H9 (cell line): ENCODE results near the gene OS9. TPM values are rescaled to one million over a fixed set of nuclear protein-coding genes. Genes with fewer than 3 reads are reported as not detected.

Experiments
- DNase-seq: peaks from one replicate; pipeline ENCODE4 v3.0.0-alpha.2; 2017
- H2AFZ ChIP-seq: one replicate; pipeline ENCODE4 v1.6.1; 2013; ENCODE audit warnings: mild to moderate bottlenecking, low read length, control low read depth, moderate library complexity
- H2AK5ac ChIP-seq: 2 replicates; pipeline ENCODE4 v1.6.1; 2013; ENCODE audit warnings: low read length, control low read depth, mixed read lengths; ENCODE audit not compliant: insufficient read length
- H2BK120ac ChIP-seq: one replicate; pipeline ENCODE4 v1.6.1; 2013; ENCODE audit warnings: low read depth, mild to moderate bottlenecking, low read length, control low read depth, inconsistent platforms; ENCODE audit not compliant: poor library complexity, severe bottlenecking
- H2BK12ac ChIP-seq: 2 replicates; pipeline ENCODE4 v1.6.1; 2013; ENCODE audit warnings: low read length, control low read depth, mixed read lengths, low read depth; ENCODE audit not compliant: insufficient read length
- H2BK15ac ChIP-seq: 2 replicates; pipeline ENCODE4 v1.6.1; 2013; ENCODE audit warnings: low read depth, low read length, control low read depth
- H2BK20ac ChIP-seq: one replicate; pipeline ENCODE4 v1.6.1; 2013; ENCODE audit warnings: low read depth, mild to moderate bottlenecking, low read length, control low read depth, inconsistent platforms; ENCODE audit not compliant: poor library complexity, severe bottlenecking
- H2BK5ac ChIP-seq: 2 replicates; pipeline ENCODE4 v1.6.1; 2013; ENCODE audit warnings: low read length, control low read depth, mixed read lengths; ENCODE audit not compliant: insufficient read length
- H3K14ac ChIP-seq: 2 replicates; pipeline ENCODE4 v1.6.1; 2013; ENCODE audit warnings: low read length, control low read depth; ENCODE audit not compliant: insufficient read depth
- H3K18ac ChIP-seq: 2 replicates; pipeline ENCODE4 v1.6.1; 2013; ENCODE audit warnings: low read depth, mild to moderate bottlenecking, mixed read lengths, low read length, control low read depth; ENCODE audit not compliant: insufficient read length
- H3K23ac ChIP-seq: 2 replicates; pipeline ENCODE4 v1.6.1; 2013; ENCODE audit warnings: low read length, control low read depth, mixed read lengths, low read depth; ENCODE audit not compliant: insufficient read length
- H3K23me2 ChIP-seq: 2 replicates; pipeline ENCODE4 v1.6.1; 2013; ENCODE audit warnings: low read depth, mild to moderate bottlenecking, mixed read lengths, low read length, control low read depth; ENCODE audit not compliant: insufficient read length, poor library complexity, severe bottlenecking
- H3K27ac ChIP-seq: 2 replicates; pipeline ENCODE4 v1.5.1; 2013; ENCODE audit warnings: low read length, control low read depth, mixed read lengths, low read depth; ENCODE audit not compliant: insufficient read length
- H3K27me3 ChIP-seq: 2 replicates; pipeline ENCODE4 v1.6.1; 2013; ENCODE audit warnings: low read length, control low read depth, inconsistent platforms; ENCODE audit not compliant: insufficient read depth
- H3K4ac ChIP-seq: 2 replicates; pipeline ENCODE4 v1.6.1; 2013; ENCODE audit warnings: low read depth, mild to moderate bottlenecking, control low read depth, inconsistent platforms, low read length, moderate library complexity
- H3K4me1 ChIP-seq: 2 replicates; pipeline ENCODE4 v1.6.1; 2013; ENCODE audit warnings: low read length, control low read depth, inconsistent platforms; ENCODE audit not compliant: insufficient read depth
- H3K4me2 ChIP-seq: 2 replicates; pipeline ENCODE4 v1.6.1; 2013; ENCODE audit warnings: low read length, control low read depth, mixed read lengths; ENCODE audit not compliant: insufficient read length, insufficient read depth
- H3K56ac ChIP-seq: 2 replicates; pipeline ENCODE4 v1.6.1; 2013; ENCODE audit warnings: low read depth, mild to moderate bottlenecking, mixed read lengths, low read length, control low read depth; ENCODE audit not compliant: insufficient read length
- H3K79me1 ChIP-seq: 2 replicates; pipeline ENCODE4 v1.6.1; 2013; ENCODE audit warnings: low read depth, mild to moderate bottlenecking, moderate library complexity, low read length, control low read depth, inconsistent platforms; ENCODE audit not compliant: insufficient read depth, poor library complexity, severe bottlenecking
- H3K79me2 ChIP-seq: 2 replicates; pipeline ENCODE4 v1.6.1; 2013; ENCODE audit warnings: low read length, control low read depth, inconsistent platforms; ENCODE audit not compliant: insufficient read depth
- H3K9ac ChIP-seq: 2 replicates; pipeline ENCODE4 v1.6.1; 2013; ENCODE audit warnings: low read length, control low read depth, mixed read lengths; ENCODE audit not compliant: insufficient read length; ENCODE audit errors: extremely low read depth
- H3K9me3 ChIP-seq: one replicate; pipeline ENCODE4 v1.6.1; 2013; ENCODE audit warnings: low read depth, low read length, inconsistent platforms; ENCODE audit not compliant: control insufficient read depth
- H3T11ph ChIP-seq: one replicate; pipeline ENCODE4 v1.6.1; 2013; ENCODE audit warnings: mild to moderate bottlenecking, low read length, control low read depth, inconsistent platforms
- H4K20me1 ChIP-seq: one replicate; pipeline ENCODE4 v1.6.1; 2013; ENCODE audit not compliant: control insufficient read depth, insufficient read length, insufficient read depth
- H4K5ac ChIP-seq: 2 replicates; pipeline ENCODE4 v1.6.1; 2013; ENCODE audit warnings: low read depth, mild to moderate bottlenecking, mixed read lengths, low read length, control low read depth; ENCODE audit not compliant: insufficient read length
- H4K8ac ChIP-seq: replicated peaks from 2 replicates; pipeline ENCODE4 v1.6.1; 2013; ENCODE audit warnings: low read length, control low read depth, mixed read lengths, low read depth; ENCODE audit not compliant: insufficient read length
- H4K91ac ChIP-seq: 2 replicates; pipeline ENCODE4 v1.6.1; 2013; ENCODE audit warnings: low read depth, mild to moderate bottlenecking, moderate library complexity, mixed read lengths, low read length, control low read depth; ENCODE audit not compliant: insufficient read length
- H3K27ac Mint-ChIP-seq, 3 experiments: 2 replicates in 2 of 3; 3 replicates in 1 of 3; pipeline ENCODE4 v1.8.0; 2020 to 2021; ENCODE audit warnings: mixed read lengths in 3 of 3, mild to moderate bottlenecking in 1 of 3, moderate library complexity in 1 of 3
- H3K27me3 Mint-ChIP-seq: 2 replicates; pipeline ENCODE4 v1.8.0; 2021; ENCODE audit warnings: low read depth, mild to moderate bottlenecking, moderate library complexity, mixed read lengths
- H3K36me3 Mint-ChIP-seq, 3 experiments: 2 replicates in 2 of 3; 3 replicates in 1 of 3; pipeline ENCODE4 v1.8.0; 2020 to 2021; ENCODE audit warnings: low read depth in 3 of 3, mixed read lengths in 3 of 3; ENCODE audit not compliant: insufficient read depth in 1 of 3
- H3K4me1 Mint-ChIP-seq, 2 experiments: 2 replicates each; pipeline ENCODE4 v1.8.0; 2020; ENCODE audit warnings: mixed read lengths in 2 of 2
- H3K4me3 Mint-ChIP-seq, 2 experiments: 2 replicates in 1 of 2; 3 replicates in 1 of 2; pipeline ENCODE4 v1.8.0; 2020 to 2021; ENCODE audit warnings: mild to moderate bottlenecking in 2 of 2, mixed read lengths in 2 of 2, moderate library complexity in 1 of 2
- H3K9me3 Mint-ChIP-seq, 2 experiments: 2 replicates in 1 of 2; 3 replicates in 1 of 2; pipeline ENCODE4 v1.8.0; 2020; ENCODE audit warnings: mild to moderate bottlenecking in 2 of 2, mixed read lengths in 2 of 2, moderate library complexity in 1 of 2
- CTCF ChIP-seq: fragments of 200-600 bp; sonication (generic); conservative IDR thresholded peaks from 3 replicates; pipeline ENCODE4 v1.8.0; 2021; ENCODE audit warnings: antibody characterized with exemption, mild to moderate bottlenecking
- WGBS: extraction: QIAGEN DNeasy Blood & Tissue Kit; methylation state at CpG from one replicate; pipeline ENCODE4 v1.1.7; 2013; ENCODE audit warnings: missing lambda C conversion rate, low lambda C conversion rate, mixed read lengths; ENCODE audit not compliant: insufficient read length; ENCODE audit errors: extremely low coverage; 5-methylcytosine and 5-hydroxymethylcytosine counted together
- total RNA-seq: library from RNA; stranded (reverse); gene quantifications from 2 replicates; pipeline ENCODE4 v1.2.1, GENCODE V29; 2021

Gene OS9
- total RNA-seq, 1 experiment from 2014 or later, result 112 TPM

GRCh38 chr12:57751788-57752667 is 58.1 kb downstream of the OS9 start, which contains the start of gene CDK4:
Gene CDK4, minus strand, starts transcription at chr12:57752310. Its CDS starts 593 bp downstream, at chr12:57751717.
- TF ChIP-seq CTCF, result no peak
- Histone ChIP-seq H3K9ac (peak within 1 kb of the TSS; percentile 94), H3K9me3 (no peaks in the 10 kb centered on the region), H4K91ac (no peak within 1 kb of the TSS), H3K56ac (no peak within 1 kb of the TSS), H2AFZ (no peak within 1 kb of the TSS), H3K27me3 (peaks cover 11% of the 10 kb centered on the region), H4K8ac (no peak within 1 kb of the TSS), H2BK120ac (no peak within 1 kb of the TSS), H2BK5ac (no peak within 1 kb of the TSS), H4K5ac (peak within 1 kb of the TSS; percentile 44), H2BK12ac (no peak within 1 kb of the TSS), H3K4me2 (peak within 1 kb of the TSS; percentile 83), H2AK5ac (peak within 1 kb of the TSS; percentile 52), H3K23me2 (peaks cover 17% of the 10 kb centered on the region), H3K79me1 (no peaks in the 10 kb centered on the region), H3K14ac (peak within 1 kb of the TSS; percentile 87), H3K4me1 (0 out of 2 replicates have a peak, but pooled peaks cover 7% of the 10 kb centered on the region), H3K23ac (no peak within 1 kb of the TSS), H3T11ph (no peak within 1 kb of the TSS), H4K20me1 (no peaks in the 10 kb centered on the region), H3K79me2 (peaks cover 13% of the 10 kb centered on the region; the same call in 1 of the 2 replicates), H3K18ac (peak within 1 kb of the TSS; percentile 50), H3K27ac (no peak within 1 kb of the TSS), H2BK15ac (no peak within 1 kb of the TSS), H3K4ac (no peak within 1 kb of the TSS), H2BK20ac (no peak within 1 kb of the TSS)
- WGBS, result no CpG with 5 or more reads among the region's 58 CpGs
- Mint-ChIP-seq H3K27me3 (peaks cover 18% of the 10 kb centered on the region), H3K27ac (peak within 1 kb of the TSS; percentile 82 to 100 (median 98)), H3K9me3 (peaks cover 0 to 2% of the 10 kb centered on the region in 2 experiments; a peak in 2 of 5 replicates), H3K4me1 (peaks cover 43 to 44% of the 10 kb centered on the region in 2 experiments), H3K36me3 (peaks cover 35 to 49% (median 45%) of the 10 kb centered on the region in 3 experiments), H3K4me3 (peak within 1 kb of the TSS; percentile 96 to 98)
- peak; percentile 100 for DNase-seq
